ENCODE measurements around the gene HSPD1.
A peak's percentile ranks its signal among the peaks of the same experiment; 100 is the strongest.

The HSPD1 gene

DNA sequence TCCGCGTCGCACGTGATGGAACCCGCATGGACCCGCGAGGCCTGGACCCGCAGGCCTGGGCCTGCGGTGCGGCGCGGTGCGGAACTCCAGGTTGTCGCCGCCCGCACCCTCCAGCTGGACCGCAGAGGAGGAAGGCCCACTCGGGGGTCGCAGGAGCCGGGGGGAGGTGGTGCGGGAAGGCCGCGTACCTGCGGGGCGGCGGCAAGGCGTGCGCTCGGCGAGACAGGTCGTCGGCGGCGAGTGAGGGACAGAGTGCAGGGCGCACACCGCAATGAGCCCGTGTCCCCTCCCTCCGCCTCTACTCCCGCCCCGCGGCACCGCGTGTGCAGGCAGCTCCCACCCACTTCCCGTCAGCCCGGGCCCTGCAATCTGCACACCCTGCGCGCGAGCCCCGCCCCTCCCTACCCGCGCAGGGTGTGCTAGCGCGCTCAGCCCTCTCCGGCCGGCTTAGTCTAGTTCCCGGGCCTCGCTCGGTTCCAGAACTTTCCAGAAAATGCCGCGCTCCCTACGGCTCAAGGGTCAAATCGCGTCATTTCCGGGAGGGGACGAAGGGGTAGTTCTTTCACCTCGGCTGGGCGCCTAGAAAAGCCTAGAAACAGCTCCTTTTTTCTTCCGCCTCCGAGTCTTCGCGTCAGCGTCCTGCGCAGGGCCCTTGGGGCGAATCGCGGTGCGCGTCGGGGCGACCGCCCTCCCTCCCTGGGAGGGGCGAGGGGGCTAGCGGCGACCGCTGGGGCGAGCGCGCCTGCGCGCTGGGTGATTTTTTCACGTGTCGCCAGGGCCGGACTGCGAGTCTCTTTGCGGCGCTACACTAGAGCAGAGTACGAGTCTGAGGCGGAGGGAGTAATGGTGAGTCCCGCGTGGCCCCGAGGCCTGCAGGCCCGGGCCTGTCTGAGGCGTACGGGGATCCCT lies at the start of gene HSPD1, which contains the start of gene HSPE1:
Gene HSPD1, minus strand, starts transcription at position 247 of the 909 bp plus-strand sequence. CDS start 992 bp downstream, outside the sequence.
Gene HSPE1, plus strand, starts transcription at position 786 of the 909 bp plus-strand sequence. Its CDS starts 58 bp downstream, at position 844.
- DNase-seq, result peak; percentile 99

- no peak for DNase-seq
Measured at GRCh38 chr2:197548582-197548981, 48.9 kb upstream of the HSPD1 start.

DNA sequence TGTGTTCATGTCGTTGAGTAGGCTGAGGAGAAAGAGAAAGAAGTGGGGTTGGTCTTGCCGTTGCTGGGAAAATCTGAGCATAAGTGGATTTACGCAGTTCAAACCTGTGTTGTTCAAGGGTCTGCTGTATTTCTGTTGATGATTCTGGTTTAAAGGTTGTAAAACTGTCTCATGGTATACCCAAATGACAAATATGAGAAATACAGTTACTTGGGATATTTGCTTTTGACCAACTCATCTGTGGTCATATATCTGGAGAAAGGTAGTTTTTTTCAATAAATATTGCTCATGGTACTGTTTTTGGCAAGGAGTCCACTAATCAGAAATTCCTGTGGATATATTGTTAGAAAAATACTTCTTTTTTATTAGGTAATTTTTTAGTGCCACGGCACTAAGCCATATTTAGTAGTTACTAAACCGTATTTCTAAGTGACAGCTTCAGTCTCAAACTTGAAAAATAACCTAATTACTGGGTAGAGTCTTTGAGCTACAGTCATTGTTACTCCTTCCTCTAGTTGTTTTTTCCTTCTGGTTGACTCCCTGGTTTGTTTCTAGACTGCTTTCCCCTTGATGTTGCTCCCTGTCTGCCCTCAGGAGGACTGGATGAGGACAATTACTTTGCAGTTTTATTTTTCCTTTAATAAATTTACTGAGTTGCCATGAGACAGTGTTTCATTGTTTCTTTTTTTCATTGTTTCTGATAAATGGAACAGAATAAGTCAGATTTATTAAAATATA lies 47.7 kb upstream of the HSPD1 start:
- no peak for DNase-seq

GRCh38 chr2:197543206-197543605 lies 43.6 kb upstream of the HSPD1 start:
- no peak for DNase-seq

DNA sequence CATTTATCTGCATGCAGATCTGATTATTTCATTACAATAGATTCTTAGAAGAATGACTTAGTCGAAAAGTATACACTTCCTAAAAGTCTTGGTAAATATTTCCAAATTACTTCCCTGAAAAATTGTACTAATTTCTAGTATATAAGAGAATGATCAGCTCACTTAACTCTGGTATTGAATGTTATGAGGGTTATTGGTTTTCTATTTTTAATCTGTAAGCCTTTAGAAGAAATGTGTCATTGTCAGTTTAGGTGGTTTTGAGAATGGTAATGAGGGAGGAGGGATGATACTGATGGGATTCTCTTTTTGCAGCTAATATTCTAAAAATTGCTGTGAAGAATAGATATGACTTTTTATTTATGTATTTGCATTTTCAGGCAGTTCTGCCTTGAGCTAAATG lies 40.1 kb upstream of the HSPD1 start:
- no peak for DNase-seq

GRCh38 chr2:197538412-197538811 lies 38.8 kb upstream of the HSPD1 start:
- no peak for DNase-seq

GRCh38 chr2:197517150-197517549 lies 17.5 kb upstream of the HSPD1 start:
- DNase-seq, result no peak

DNA sequence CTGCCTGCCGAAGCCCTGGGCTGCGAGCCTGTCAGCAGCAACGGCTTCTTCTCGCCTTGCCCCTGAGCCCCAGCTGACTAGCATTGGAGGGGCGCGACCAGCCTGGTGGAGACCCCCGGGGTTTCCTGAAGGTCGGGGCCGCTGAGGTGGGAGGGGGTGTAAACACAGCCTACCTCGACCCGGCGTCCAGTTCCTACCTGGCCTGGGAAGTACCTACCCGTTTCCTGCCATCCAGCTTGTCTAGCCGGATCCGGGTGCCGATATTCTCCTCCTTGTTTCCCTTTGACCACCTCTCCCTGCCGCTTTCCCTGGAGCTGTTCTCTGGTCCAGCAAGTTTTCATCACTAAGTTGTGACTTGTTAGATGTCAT lies 16.7 kb upstream of the HSPD1 start:
- DNase-seq, result no peak

DNA sequence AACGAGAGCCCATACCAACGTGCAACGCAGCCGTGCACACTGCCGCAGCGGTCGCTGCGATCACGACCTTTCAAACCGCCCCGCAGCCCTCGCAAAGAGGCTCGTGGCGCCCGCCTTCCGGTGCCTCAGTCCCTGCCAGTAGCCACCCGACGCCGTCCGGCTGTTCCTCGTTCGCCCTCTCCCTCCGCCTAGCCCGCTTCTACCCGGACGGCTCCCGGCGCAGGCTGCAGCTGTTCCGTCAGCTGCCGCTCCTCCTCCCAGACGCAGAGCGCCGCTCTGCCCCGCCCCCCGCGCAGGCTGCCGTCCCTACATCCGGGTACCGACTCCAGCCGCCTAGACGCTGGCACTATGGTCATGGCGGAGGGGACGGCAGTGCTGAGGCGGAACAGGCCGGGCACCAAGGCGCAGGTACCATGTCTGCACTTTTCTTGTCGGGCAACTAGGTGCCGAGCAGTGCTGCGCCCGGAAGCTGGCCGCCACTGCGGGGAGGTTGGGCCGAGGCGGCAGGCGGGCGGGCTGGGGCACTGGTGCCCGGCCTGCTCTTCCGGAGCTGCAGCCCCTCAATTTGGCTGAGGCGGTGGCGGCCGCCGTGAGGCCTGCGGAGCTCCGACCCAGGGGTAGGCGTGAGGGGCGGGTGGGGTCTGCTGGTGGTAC lies 16.2 kb upstream of the HSPD1 start, which contains the start of gene MOB4:
Gene MOB4, plus strand, starts transcription at position 328 of the 654 bp plus-strand sequence. Its CDS starts 21 bp downstream, at position 349.
- DNase-seq, result peak; percentile 96

DNA sequence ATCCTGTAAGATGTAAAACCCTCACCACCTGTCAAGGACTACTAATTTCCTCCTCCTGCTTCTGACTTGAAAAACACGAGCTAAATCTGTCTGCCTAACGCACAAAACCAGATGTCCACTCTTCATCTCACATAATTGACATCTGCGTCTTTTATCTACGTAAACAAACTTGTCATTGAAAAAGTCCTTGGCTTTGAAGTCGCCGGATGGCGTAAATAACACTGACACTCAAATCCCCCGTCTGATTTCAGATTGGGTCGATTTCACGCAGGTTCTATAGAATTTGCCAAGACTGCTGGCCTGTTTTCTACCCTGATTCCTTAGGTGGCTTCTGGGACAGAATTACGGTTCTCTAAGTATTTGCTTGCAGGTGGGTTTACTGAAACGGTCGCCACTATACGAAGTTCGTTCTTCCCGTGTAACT lies 15.7 kb upstream of the HSPD1 start:
- DNase-seq, result no peak

- DNase-seq, result no peak
Measured at GRCh38 chr2:197514754-197515153, 15.1 kb upstream of the HSPD1 start.

- no peak for DNase-seq
Measured at GRCh38 chr2:197513915-197514314, 14.3 kb upstream of the HSPD1 start.

- no peak for DNase-seq
Measured at GRCh38 chr2:197506658-197507057, 7.0 kb upstream of the HSPD1 start.

DNA sequence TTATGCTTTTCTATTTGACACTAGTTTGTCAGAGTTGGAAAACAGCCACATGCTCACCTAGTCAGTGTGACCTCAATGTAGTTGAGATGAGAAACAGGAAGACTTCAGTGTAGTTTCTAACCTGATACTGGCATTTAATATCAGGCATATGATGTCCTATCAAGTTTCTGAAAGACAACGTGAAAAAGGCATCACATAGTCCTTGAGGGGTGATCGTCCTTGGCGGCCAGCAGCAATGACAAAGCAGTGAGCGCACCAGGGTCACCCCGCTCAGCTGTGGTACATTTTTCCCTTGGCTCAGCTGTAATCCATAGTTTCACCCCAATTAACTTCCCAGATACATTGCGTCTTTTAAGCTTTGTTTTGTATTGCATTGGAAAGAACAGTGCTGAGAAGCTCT lies 4.9 kb upstream of the HSPD1 start:
- no peak for DNase-seq

GRCh38 chr2:197504000-197504399 lies 4.4 kb upstream of the HSPD1 start:
- DNase-seq, result no peak

DNA sequence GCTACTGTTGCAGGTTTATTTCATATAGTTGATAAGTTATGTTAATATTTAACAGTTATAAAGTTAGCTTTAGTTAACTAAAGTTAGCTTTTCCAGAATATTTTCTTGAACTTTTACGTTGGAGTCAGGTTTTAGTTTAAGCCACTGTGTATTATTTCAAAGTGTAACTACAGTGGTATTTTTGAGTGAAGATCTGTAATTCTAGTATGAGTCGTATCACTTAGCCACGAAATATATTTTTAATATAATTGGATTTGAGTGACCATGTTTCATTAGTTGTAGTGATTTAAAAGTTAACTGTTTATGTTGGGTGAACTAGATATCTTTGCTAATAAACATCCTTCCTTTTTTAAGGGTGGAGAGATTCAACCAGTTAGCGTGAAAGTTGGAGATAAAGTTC lies 3.0 kb upstream of the HSPD1 start:
- DNase-seq, result no peak

DNA sequence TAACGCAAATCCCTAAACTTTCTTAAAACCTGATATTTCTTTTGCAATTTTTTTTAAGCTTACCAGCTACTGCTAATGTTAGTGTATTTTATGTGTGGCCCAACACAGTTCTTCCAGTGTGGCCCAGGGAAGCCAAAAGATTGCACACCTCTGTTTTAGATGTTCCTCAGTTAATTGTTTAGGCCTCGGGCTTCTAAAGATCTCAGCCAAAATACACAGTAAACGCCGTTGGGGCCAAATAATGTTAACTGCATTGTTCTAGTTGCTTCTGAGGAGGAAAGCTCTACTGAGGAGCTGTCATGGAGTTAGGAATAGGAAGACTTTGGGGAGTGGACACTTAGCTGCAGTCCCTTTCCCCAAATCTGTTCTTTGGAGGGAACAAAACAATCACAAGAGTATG lies 2.6 kb upstream of the HSPD1 start:
- no peak for DNase-seq

DNA sequence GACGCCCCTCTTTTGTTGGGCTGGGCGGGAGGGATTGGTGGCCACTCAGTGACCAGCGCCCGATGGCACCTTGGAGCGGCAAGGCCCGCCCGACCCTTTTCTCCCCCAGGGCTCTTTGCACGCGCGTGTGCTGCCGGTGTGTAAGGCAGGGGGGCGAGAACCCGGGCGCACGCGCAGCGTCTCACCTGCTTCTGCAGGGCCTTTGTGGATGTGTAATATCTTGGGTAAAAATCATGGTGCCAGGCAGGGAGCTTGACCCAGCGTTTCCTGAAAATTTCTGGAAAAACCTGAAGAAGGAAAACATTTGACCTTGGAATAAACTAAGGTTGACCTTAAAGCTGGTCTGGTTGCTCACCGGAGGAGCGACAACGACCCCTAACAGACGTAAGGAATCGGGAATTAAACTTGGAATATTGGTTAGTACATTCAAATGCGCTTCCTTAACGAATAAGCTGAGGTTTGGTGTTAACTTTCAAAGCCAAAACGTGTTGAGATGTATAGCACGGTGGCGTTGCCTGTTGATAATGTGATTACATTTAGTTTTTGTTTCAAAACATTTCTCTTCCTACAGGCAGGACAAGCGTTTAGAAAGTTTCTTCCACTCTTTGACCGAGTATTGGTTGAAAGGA lies 977 bp upstream of the HSPD1 start:
- DNase-seq, result no peak

GRCh38 chr2:197498937-197499593 lies 575 bp downstream of the HSPD1 start:
- peak; percentile 69 for DNase-seq

- DNase-seq, result no peak
Measured at GRCh38 chr2:197498235-197498936, 1.3 kb downstream of the HSPD1 start.

DNA sequence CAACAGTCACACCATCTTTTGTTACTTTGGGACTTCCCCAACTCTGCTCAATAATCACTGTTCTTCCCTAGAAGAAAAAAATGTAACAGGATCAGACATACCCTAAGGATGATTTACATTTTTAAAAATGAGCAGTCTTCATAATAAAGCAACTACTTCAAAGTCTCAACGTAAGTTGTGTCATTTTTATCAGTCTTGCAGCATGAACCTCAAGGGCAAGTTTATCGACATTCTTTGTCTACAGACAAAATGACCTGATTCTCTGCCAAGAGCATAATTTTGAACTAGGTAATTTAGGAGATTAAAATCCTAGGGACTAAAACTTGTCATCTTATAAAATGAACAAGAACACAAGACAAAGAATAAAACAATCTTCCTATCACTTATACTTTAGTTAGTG lies 2.3 kb downstream of the HSPD1 start:
- DNase-seq, result no peak

DNA sequence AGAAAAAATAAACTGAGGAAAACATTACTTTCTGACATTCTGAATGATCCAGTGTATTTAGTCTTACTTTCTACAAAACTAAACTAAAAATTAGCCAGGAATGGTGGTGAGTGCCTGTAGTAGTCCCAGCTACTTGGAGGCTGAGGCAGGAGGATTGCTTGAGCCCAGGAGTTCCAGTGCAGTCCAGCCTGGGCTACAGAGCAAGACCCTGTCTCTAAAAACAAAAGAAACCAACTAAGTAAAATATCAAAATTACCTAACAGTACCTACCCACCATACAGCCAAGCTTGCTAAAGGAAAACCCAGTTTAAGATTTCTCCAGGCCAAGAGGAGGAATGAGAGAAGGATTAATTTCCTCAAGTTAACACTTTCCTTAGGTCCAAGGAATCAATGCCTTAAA lies 2.9 kb downstream of the HSPD1 start:
- DNase-seq, result no peak
